ENCODE data around the gene ALCAM. TPM values are rescaled to one million over a fixed set of nuclear protein-coding genes. Genes with fewer than 3 reads are reported as not detected.
"Not testable (repeated sequence)": the region's sequence is repeated elsewhere in the genome, so short reads cannot be mapped to it uniquely, and the experiment has no call there.

ALCAM gene
- total RNA-seq, 2 donors from 2014 or later = 32.2 to 91.2 TPM

GRCh38 chr3:105387122-105387751 lies 20.5 kb downstream of the ALCAM start:
- H3K36me3 ChIP-seq = no peaks in the 10 kb centered on the region
- no peaks in the 10 kb centered on the region for H3K9me3 ChIP-seq
- H3K27ac ChIP-seq = no peak overlapping the region
- H3K4me1 ChIP-seq (replicated peaks) = no peaks in the 10 kb centered on the region
- DNase-seq (ENCODE audit: low spot score) = no peak
- H3K27me3 ChIP-seq (replicated peaks; ENCODE audit: insufficient read depth) = no peaks in the 10 kb centered on the region
- no peak overlapping the region for H3K4me3 ChIP-seq
- intact Hi-C loops (cut with DNase I) = no loop called here
- WGBS = 44% methylated on average over 5 of the region's 5 CpGs
- TF ChIP-seq, protein P1, sequence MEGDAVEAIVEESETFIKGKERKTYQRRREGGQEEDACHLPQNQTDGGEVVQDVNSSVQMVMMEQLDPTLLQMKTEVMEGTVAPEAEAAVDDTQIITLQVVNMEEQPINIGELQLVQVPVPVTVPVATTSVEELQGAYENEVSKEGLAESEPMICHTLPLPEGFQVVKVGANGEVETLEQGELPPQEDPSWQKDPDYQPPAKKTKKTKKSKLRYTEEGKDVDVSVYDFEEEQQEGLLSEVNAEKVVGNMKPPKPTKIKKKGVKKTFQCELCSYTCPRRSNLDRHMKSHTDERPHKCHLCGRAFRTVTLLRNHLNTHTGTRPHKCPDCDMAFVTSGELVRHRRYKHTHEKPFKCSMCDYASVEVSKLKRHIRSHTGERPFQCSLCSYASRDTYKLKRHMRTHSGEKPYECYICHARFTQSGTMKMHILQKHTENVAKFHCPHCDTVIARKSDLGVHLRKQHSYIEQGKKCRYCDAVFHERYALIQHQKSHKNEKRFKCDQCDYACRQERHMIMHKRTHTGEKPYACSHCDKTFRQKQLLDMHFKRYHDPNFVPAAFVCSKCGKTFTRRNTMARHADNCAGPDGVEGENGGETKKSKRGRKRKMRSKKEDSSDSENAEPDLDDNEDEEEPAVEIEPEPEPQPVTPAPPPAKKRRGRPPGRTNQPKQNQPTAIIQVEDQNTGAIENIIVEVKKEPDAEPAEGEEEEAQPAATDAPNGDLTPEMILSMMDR (IDR thresholded peaks at IDR 0.05) = no peak
- no peak for TF ChIP-seq POLR2AphosphoS5 (IDR thresholded peaks at IDR 0.05)
- TF ChIP-seq POLR2A (IDR thresholded peaks at IDR 0.05) = no peak

- no peaks in the 10 kb centered on the region for H3K9me3 ChIP-seq
- 47% methylated on average over 1 of the region's 1 CpG for WGBS
- intact Hi-C loops (cut with DNase I) = no loop called here
Measured at GRCh38 chr3:105388176-105388575, 21.5 kb downstream of the ALCAM start.

GRCh38 chr3:105389759-105390158 lies 23.1 kb downstream of the ALCAM start:
- intact Hi-C loops (cut with DNase I) = not testable (repeated sequence)

More at GRCh38 chr3:105388176-105388575, 21.5 kb downstream of the ALCAM start:
- Histone ChIP-seq H3K27ac (no peak overlapping the region), H3K36me3 (no peaks in the 10 kb centered on the region), H3K4me3 (no peak overlapping the region), H3K4me1 (replicated peaks) (no peaks in the 10 kb centered on the region), H3K27me3 (replicated peaks; ENCODE audit: insufficient read depth) (no peaks in the 10 kb centered on the region)
- TF ChIP-seq POLR2AphosphoS5 (IDR thresholded peaks at IDR 0.05) (no peak), POLR2A (IDR thresholded peaks at IDR 0.05) (no peak)
- TF ChIP-seq, protein P1 (IDR thresholded peaks at IDR 0.05) = no peak
- no peak for DNase-seq (ENCODE audit: low spot score)

DNA sequence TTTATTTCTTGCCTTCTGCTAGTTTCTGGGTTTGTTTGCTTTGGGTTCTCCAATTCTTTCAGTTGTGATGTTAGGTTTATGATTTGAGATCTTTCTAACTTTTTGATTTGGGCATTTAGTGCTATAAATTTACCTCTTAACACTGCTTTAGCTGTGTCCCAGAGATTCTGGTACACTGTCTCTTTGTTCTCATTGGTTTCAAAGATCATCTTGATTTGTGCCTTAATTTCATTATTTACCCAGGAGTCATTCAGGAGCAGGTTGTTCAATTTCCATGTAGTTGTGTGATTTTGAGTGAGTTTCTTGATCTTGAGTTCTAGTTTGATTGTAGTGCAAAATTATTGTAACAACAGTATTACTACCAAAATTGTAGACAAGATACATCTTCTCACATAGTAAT lies 25.9 kb downstream of the ALCAM start:
- H3K36me3 ChIP-seq; intact Hi-C loops (cut with DNase I); H3K9me3 ChIP-seq; H3K4me1 ChIP-seq (replicated peaks); H3K27ac ChIP-seq; DNase-seq (ENCODE audit: low spot score); H3K4me3 ChIP-seq; H3K27me3 ChIP-seq (replicated peaks; ENCODE audit: insufficient read depth): not testable (repeated sequence)

More at GRCh38 chr3:105389759-105390158, 23.1 kb downstream of the ALCAM start:
- not testable (repeated sequence) for H3K4me3 ChIP-seq; H3K4me1 ChIP-seq (replicated peaks); H3K27ac ChIP-seq; H3K9me3 ChIP-seq; H3K36me3 ChIP-seq; DNase-seq (ENCODE audit: low spot score); H3K27me3 ChIP-seq (replicated peaks; ENCODE audit: insufficient read depth)
- 100% methylated on average over 1 of the region's 1 CpG for WGBS

DNA sequence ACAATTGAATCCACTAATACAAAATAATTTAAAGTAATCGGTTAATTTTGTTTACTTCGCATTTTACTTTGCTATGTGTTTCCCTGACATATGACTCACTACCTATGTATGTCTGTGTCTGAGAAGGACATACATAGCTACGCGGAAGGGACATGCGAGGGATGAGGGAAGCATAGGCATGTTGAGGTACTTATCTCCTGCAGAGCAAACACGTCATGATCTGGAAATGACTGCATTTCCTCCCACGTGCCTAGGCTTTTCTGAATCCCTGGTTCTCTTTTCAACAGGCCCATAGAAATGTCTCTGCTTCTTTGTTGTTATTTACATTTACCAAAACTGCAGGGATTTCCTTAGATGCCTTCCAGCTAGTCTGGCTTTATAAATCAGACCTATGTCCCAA lies 27.5 kb downstream of the ALCAM start:
- WGBS = 93% methylated on average over 7 of the region's 7 CpGs
- intact Hi-C loops (cut with DNase I) = no loop called here
- no peak overlapping the region for H3K4me3 ChIP-seq

GRCh38 chr3:105397974-105398373 lies 31.3 kb downstream of the ALCAM start:
- H3K4me1 ChIP-seq (replicated peaks) = no peaks in the 10 kb centered on the region
- 86% methylated on average over 1 of the region's 1 CpG for WGBS
- no peaks in the 10 kb centered on the region for H3K9me3 ChIP-seq
- H3K27me3 ChIP-seq (replicated peaks; ENCODE audit: insufficient read depth) = no peaks in the 10 kb centered on the region
- TF ChIP-seq POLR2A (IDR thresholded peaks at IDR 0.05) = no peak
- TF ChIP-seq, protein P1 (IDR thresholded peaks at IDR 0.05) = no peak
- no peak for TF ChIP-seq POLR2AphosphoS5 (IDR thresholded peaks at IDR 0.05)
- no peak overlapping the region for H3K27ac ChIP-seq
- no peaks in the 10 kb centered on the region for H3K36me3 ChIP-seq
- intact Hi-C loops (cut with DNase I) = no loop called here
- H3K4me3 ChIP-seq = no peak overlapping the region
- DNase-seq (ENCODE audit: low spot score) = no peak

More for the DNA sequence above, 27.5 kb downstream of the ALCAM start:
- H3K4me1 ChIP-seq (replicated peaks) = no peaks in the 10 kb centered on the region
- no peak overlapping the region for H3K27ac ChIP-seq
- no peaks in the 10 kb centered on the region for H3K36me3 ChIP-seq
- no peaks in the 10 kb centered on the region for H3K9me3 ChIP-seq
- H3K27me3 ChIP-seq (replicated peaks; ENCODE audit: insufficient read depth) = no peaks in the 10 kb centered on the region
- no peak for DNase-seq (ENCODE audit: low spot score)
- no peak for TF ChIP-seq POLR2A (IDR thresholded peaks at IDR 0.05)
- TF ChIP-seq POLR2AphosphoS5 (IDR thresholded peaks at IDR 0.05) = no peak
- TF ChIP-seq, protein P1 (IDR thresholded peaks at IDR 0.05) = no peak
